ENCODE results near the gene PRKAR2B. TPM values are rescaled to one million over a fixed set of nuclear protein-coding genes. Genes with fewer than 3 reads are reported as not detected.
"Not testable (repeated sequence)": the region's sequence is repeated elsewhere in the genome, so short reads cannot be mapped to it uniquely, and the experiment has no call there.

PRKAR2B gene
- total RNA-seq, 1 donor from 2014 or later: 43.4 TPM

GRCh38 chr7:107049480-107049879 lies 5.0 kb downstream of the PRKAR2B start:
- H3K9me3 Mint-ChIP-seq: no peaks in the 10 kb centered on the region
- H2AFZ ChIP-seq (replicated peaks): no peak overlapping the region
- DNase-seq (ENCODE audit: low spot score): no peak
- no peak overlapping the region for H3K9ac ChIP-seq
- H3K27ac ChIP-seq: no peak overlapping the region
- H3K4me2 ChIP-seq: no peak overlapping the region
- no peaks in the 10 kb centered on the region for H3K9me3 ChIP-seq (ENCODE audit: low read depth)
- no peaks in the 10 kb centered on the region for H3K36me3 ChIP-seq
- H3K4me3 ChIP-seq: no peak overlapping the region
- H3K27me3 ChIP-seq: no peaks in the 10 kb centered on the region
- H3K79me2 ChIP-seq (ENCODE audit: low read depth): peaks cover 60% of the 10 kb centered on the region
- H3K4me3 Mint-ChIP-seq: no peak overlapping the region
- no peak overlapping the region for H3K27ac Mint-ChIP-seq
- H3K4me1 Mint-ChIP-seq: peaks cover 17% of the 10 kb centered on the region
- peaks cover 2% of the 10 kb centered on the region for H3K36me3 Mint-ChIP-seq
- H3F3A ChIP-seq (ENCODE audit: low read depth): peaks cover 9% of the 10 kb centered on the region
- TF ChIP-seq EZH2phosphoT487 (IDR thresholded peaks at IDR 0.05) (no peak), EZH2 (IDR thresholded peaks at IDR 0.05) (no peak), CTCF (IDR thresholded peaks at IDR 0.05) (no peak)
- no peaks in the 10 kb centered on the region for H3K27me3 Mint-ChIP-seq (ENCODE audit: insufficient read depth, low read depth)
- H4K20me1 ChIP-seq (ENCODE audit: low read depth): peaks cover 9% of the 10 kb centered on the region
- peaks cover 13% of the 10 kb centered on the region for H3K4me1 ChIP-seq

- H3K4me2 ChIP-seq: no peak overlapping the region
- H3K4me3 Mint-ChIP-seq: no peak overlapping the region
- no peaks in the 10 kb centered on the region for H3K9me3 ChIP-seq (ENCODE audit: low read depth)
- no peak overlapping the region for H3K27ac Mint-ChIP-seq
- peaks cover 9% of the 10 kb centered on the region for H4K20me1 ChIP-seq (ENCODE audit: low read depth)
- H3K27me3 ChIP-seq: no peaks in the 10 kb centered on the region
- H3K4me3 ChIP-seq: no peak overlapping the region
- no peak overlapping the region for H3K9ac ChIP-seq
- H2AFZ ChIP-seq (replicated peaks): no peak overlapping the region
- H3K36me3 Mint-ChIP-seq: peaks cover 3% of the 10 kb centered on the region
- no peaks in the 10 kb centered on the region for H3K27me3 Mint-ChIP-seq (ENCODE audit: insufficient read depth, low read depth)
- no peak overlapping the region for H3K27ac ChIP-seq
- H3K79me2 ChIP-seq (ENCODE audit: low read depth): peaks cover 60% of the 10 kb centered on the region
- H3K36me3 ChIP-seq: no peaks in the 10 kb centered on the region
- H3K4me1 Mint-ChIP-seq: peaks cover 17% of the 10 kb centered on the region
- DNase-seq (ENCODE audit: low spot score): no peak
- no peaks in the 10 kb centered on the region for H3K9me3 Mint-ChIP-seq
- TF ChIP-seq EZH2phosphoT487 (IDR thresholded peaks at IDR 0.05): no peak
- no peak for TF ChIP-seq CTCF (IDR thresholded peaks at IDR 0.05)
- H3K4me1 ChIP-seq: peaks cover 13% of the 10 kb centered on the region
- peaks cover 6% of the 10 kb centered on the region for H3F3A ChIP-seq (ENCODE audit: low read depth)
Measured at GRCh38 chr7:107049971-107050532, 5.5 kb downstream of the PRKAR2B start.

- Histone ChIP-seq H4K20me1 (ENCODE audit: low read depth) (peaks cover 9% of the 10 kb centered on the region), H3K4me2 (no peak overlapping the region), H3K4me3 (no peak overlapping the region), H3K4me1 (peaks cover 5% of the 10 kb centered on the region), H3K36me3 (no peaks in the 10 kb centered on the region), H3K9me3 (ENCODE audit: low read depth) (no peaks in the 10 kb centered on the region), H3K27me3 (no peaks in the 10 kb centered on the region), H3F3A (ENCODE audit: low read depth) (no peaks in the 10 kb centered on the region), H3K9ac (no peak overlapping the region), H2AFZ (replicated peaks) (no peak overlapping the region), H3K27ac (no peak overlapping the region), H3K79me2 (ENCODE audit: low read depth) (peaks cover 48% of the 10 kb centered on the region)
- Mint-ChIP-seq H3K27ac (no peak overlapping the region), H3K9me3 (peaks cover 2% of the 10 kb centered on the region), H3K27me3 (ENCODE audit: insufficient read depth, low read depth) (no peaks in the 10 kb centered on the region), H3K4me1 (peaks cover 7% of the 10 kb centered on the region), H3K4me3 (no peak overlapping the region), H3K36me3 (peaks cover 3% of the 10 kb centered on the region)
- TF ChIP-seq EZH2 (IDR thresholded peaks at IDR 0.05): no peak
- TF ChIP-seq EZH2phosphoT487 (IDR thresholded peaks at IDR 0.05): no peak
- no peak for TF ChIP-seq CTCF (IDR thresholded peaks at IDR 0.05)
- no peak for DNase-seq (ENCODE audit: low spot score)
Measured at GRCh38 chr7:107051376-107051775, 6.9 kb downstream of the PRKAR2B start.

GRCh38 chr7:107054965-107055364 lies 10.5 kb downstream of the PRKAR2B start:
- not testable (repeated sequence) for H3K36me3 ChIP-seq; H3K4me3 Mint-ChIP-seq; H3K4me1 ChIP-seq; H3K36me3 Mint-ChIP-seq; H3K9ac ChIP-seq; H3K27me3 ChIP-seq; H3K27ac ChIP-seq; H3K27ac Mint-ChIP-seq; H3K4me1 Mint-ChIP-seq; H3K4me3 ChIP-seq; H3F3A ChIP-seq (ENCODE audit: low read depth); H3K4me2 ChIP-seq; DNase-seq (ENCODE audit: low spot score); H4K20me1 ChIP-seq (ENCODE audit: low read depth); H3K9me3 Mint-ChIP-seq; H3K27me3 Mint-ChIP-seq (ENCODE audit: insufficient read depth, low read depth); H2AFZ ChIP-seq (replicated peaks); H3K9me3 ChIP-seq (ENCODE audit: low read depth)
- peaks cover 42% of the 10 kb centered on the region for H3K79me2 ChIP-seq (ENCODE audit: low read depth)

GRCh38 chr7:107056058-107056457 lies 11.6 kb downstream of the PRKAR2B start:
- not testable (repeated sequence) for DNase-seq (ENCODE audit: low spot score)

More at GRCh38 chr7:107056058-107056457, 11.6 kb downstream of the PRKAR2B start:
- not testable (repeated sequence) for H3K9me3 ChIP-seq (ENCODE audit: low read depth); H3K4me3 Mint-ChIP-seq; H3K27ac Mint-ChIP-seq; H3K27ac ChIP-seq; H3K4me2 ChIP-seq; H4K20me1 ChIP-seq (ENCODE audit: low read depth); H2AFZ ChIP-seq (replicated peaks); H3K36me3 ChIP-seq; H3K4me3 ChIP-seq; H3F3A ChIP-seq (ENCODE audit: low read depth); H3K27me3 ChIP-seq; H3K36me3 Mint-ChIP-seq; H3K27me3 Mint-ChIP-seq (ENCODE audit: insufficient read depth, low read depth); H3K9me3 Mint-ChIP-seq; H3K4me1 Mint-ChIP-seq; H3K4me1 ChIP-seq; H3K9ac ChIP-seq
- H3K79me2 ChIP-seq (ENCODE audit: low read depth): peaks cover 44% of the 10 kb centered on the region

All from neural progenitor cell (in vitro differentiated cells).